ENCODE measurements around the gene PNPLA8. TPM values are rescaled to one million over a fixed set of nuclear protein-coding genes. Genes with fewer than 3 reads are reported as not detected.
"Not testable (repeated sequence)": the region's sequence is repeated elsewhere in the genome, so short reads cannot be mapped to it uniquely, and the experiment has no call there.

Gene PNPLA8
- polyA plus RNA-seq, 1 experiment: 26.7 TPM

- TF ChIP-seq CTCF (IDR thresholded peaks at IDR 0.05; ENCODE audit: low read depth, low read length): no peak
- H3K27ac ChIP-seq (ENCODE audit: low read depth, low read length): no peak overlapping the region
- CTCF ChIA-PET: interaction anchor here (4.1 kb wide), 1 partner anchor 18 kb away, joined by 15 read pairs; no protein-coding TSS in a partner anchor
- H3K27me3 ChIP-seq (ENCODE audit: control insufficient read depth, insufficient read depth, low read length): no peaks in the 10 kb centered on the region
- DNase-seq (ENCODE audit: low read depth, low spot score): no peak
- no peaks in the 10 kb centered on the region for H3K9me3 ChIP-seq (ENCODE audit: control insufficient read depth, insufficient read depth, low read length)
- POLR2A ChIA-PET: no interaction called here
- no peak overlapping the region for H3K4me3 ChIP-seq (ENCODE audit: low read depth, low read length)
Measured at GRCh38 chr7:108479118-108479517, 46.8 kb downstream of the PNPLA8 start.

DNA sequence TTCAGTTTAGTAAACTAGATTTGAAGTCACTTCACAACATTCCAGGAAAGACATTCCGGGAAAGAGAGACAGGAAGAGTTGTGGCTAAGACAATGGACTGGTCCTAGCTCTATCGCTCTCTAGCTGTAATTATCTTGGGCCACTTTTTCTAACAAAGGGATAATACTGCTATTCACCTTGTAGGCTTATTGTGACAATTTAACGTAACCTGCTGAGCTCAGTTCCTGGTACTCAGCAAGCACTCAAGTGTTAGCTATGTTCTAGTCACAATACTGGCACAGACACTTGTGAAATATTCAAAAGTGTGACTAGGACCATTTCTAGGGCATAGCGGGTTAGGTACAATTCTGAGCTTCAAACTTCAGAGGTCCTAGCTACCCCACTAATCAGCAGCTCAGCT is 57.7 kb downstream of the PNPLA8 start:
- no peak for TF ChIP-seq CTCF (IDR thresholded peaks at IDR 0.05; ENCODE audit: low read depth, low read length)
- no peak for DNase-seq (ENCODE audit: low read depth, low spot score)
- Histone ChIP-seq H3K4me3 (ENCODE audit: low read depth, low read length) (no peak overlapping the region), H3K9me3 (ENCODE audit: control insufficient read depth, insufficient read depth, low read length) (no peaks in the 10 kb centered on the region), H3K27ac (ENCODE audit: low read depth, low read length) (no peak overlapping the region), H3K27me3 (ENCODE audit: control insufficient read depth, insufficient read depth, low read length) (no peaks in the 10 kb centered on the region)
- POLR2A ChIA-PET: no interaction called here
- CTCF ChIA-PET: interaction anchor here (0.7 to 5.0 kb wide), 2 partner anchors 9 to 29 kb away, joined by 5 to 25 read pairs; no protein-coding TSS in a partner anchor

- no peaks in the 10 kb centered on the region for H3K27me3 ChIP-seq (ENCODE audit: control insufficient read depth, insufficient read depth, low read length)
- no peak for TF ChIP-seq CTCF (IDR thresholded peaks at IDR 0.05; ENCODE audit: low read depth, low read length)
- ChIA-PET POLR2A (no interaction called here), CTCF (interaction anchor here (1.8 kb wide), 1 partner anchor 30 kb away, joined by 13 read pairs; no protein-coding TSS in a partner anchor)
- H3K4me3 ChIP-seq (ENCODE audit: low read depth, low read length): no peak overlapping the region
- no peak overlapping the region for H3K27ac ChIP-seq (ENCODE audit: low read depth, low read length)
- no peaks in the 10 kb centered on the region for H3K9me3 ChIP-seq (ENCODE audit: control insufficient read depth, insufficient read depth, low read length)
- DNase-seq (ENCODE audit: low read depth, low spot score): no peak
Measured at GRCh38 chr7:108467391-108467790, 58.5 kb downstream of the PNPLA8 start.

GRCh38 chr7:108466322-108466721 is 59.6 kb downstream of the PNPLA8 start:
- H3K27ac ChIP-seq (ENCODE audit: low read depth, low read length); H3K4me3 ChIP-seq (ENCODE audit: low read depth, low read length); H3K9me3 ChIP-seq (ENCODE audit: control insufficient read depth, insufficient read depth, low read length); POLR2A ChIA-PET; DNase-seq (ENCODE audit: low read depth, low spot score); H3K27me3 ChIP-seq (ENCODE audit: control insufficient read depth, insufficient read depth, low read length): not testable (repeated sequence)
- CTCF ChIA-PET: interaction anchor here (1.8 kb wide), 1 partner anchor 31 kb away, joined by 13 read pairs; no protein-coding TSS in a partner anchor

DNA sequence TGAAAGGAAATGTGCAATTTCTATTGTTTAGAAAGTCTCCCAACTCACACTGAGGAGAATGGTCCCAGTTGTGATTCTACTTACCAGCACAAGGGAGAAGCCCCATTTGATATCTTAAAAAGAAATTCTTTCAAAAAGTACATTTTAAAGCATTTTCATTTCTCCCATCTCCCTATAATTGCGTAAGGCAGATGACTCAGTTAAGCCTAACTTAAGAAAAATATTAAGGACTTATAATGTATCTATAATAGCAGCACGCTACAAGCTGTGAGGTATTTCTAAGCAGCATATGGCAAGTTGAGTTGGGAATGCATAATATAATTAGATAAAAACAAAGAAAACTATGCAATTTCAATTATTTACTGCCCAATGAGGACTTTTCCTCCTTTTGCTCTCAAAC is 61.2 kb downstream of the PNPLA8 start:
- CTCF ChIA-PET: interaction anchor here (1.0 to 1.4 kb wide), 2 partner anchors 12 to 32 kb away, joined by 5 to 6 read pairs; no protein-coding TSS in a partner anchor
- DNase-seq (ENCODE audit: low read depth, low spot score): no peak

More for the DNA sequence above, 61.2 kb downstream of the PNPLA8 start:
- Histone ChIP-seq H3K27ac (ENCODE audit: low read depth, low read length) (no peak overlapping the region), H3K4me3 (ENCODE audit: low read depth, low read length) (no peak overlapping the region), H3K27me3 (ENCODE audit: control insufficient read depth, insufficient read depth, low read length) (no peaks in the 10 kb centered on the region), H3K9me3 (ENCODE audit: control insufficient read depth, insufficient read depth, low read length) (no peaks in the 10 kb centered on the region)
- POLR2A ChIA-PET: no interaction called here
- no peak for TF ChIP-seq CTCF (IDR thresholded peaks at IDR 0.05; ENCODE audit: low read depth, low read length)

Measured in AG04450 (cell line).